HCT116 (cell line): ENCODE measurements around the gene THRB. TPM values are rescaled to one million over a fixed set of nuclear protein-coding genes. Genes with fewer than 3 reads are reported as not detected.

Source experiments
- ATAC-seq: fragments of 200-7000 bp; cut with Tn5 transposase; 2 replicates; pipeline ENCODE4 v1.9.1; 2020; ENCODE audit warnings: mild to moderate bottlenecking, moderate library complexity
- BruUV-seq: library from RNA; stranded (reverse); fragments of 400-500 nt; replicated peaks from 2 replicates; lab custom pipeline; 2021; lab: Mats Ljungman, UMichigan
- CTCF ChIA-PET: fragments of 300-600 bp; sonication (Branson Sonifier 250); formaldehyde crosslinking; loops from one replicate; lab custom pipeline; 2021; ENCODE audit warnings: antibody characterized with exemption; lab: Charles Lee
- POLR2A ChIA-PET: fragments of 300-600, 350-600 bp; sonication (Branson Sonifier 250); formaldehyde crosslinking; loops from one replicate; lab custom pipeline; 2021; ENCODE audit warnings: antibody characterized with exemption; lab: Charles Lee
- RAD21 ChIA-PET, 2 experiments: fragments of 300-600 bp; sonication (Branson Sonifier 250); formaldehyde crosslinking; loops; one replicate each; lab custom pipeline; 2023; ENCODE audit warnings: low total read pairs in 2 of 2; ENCODE audit not compliant: uncharacterized antibody in 2 of 2, unreplicated experiment in 2 of 2, low non-redundant PET in 1 of 2; lab: Charles Lee
- DNase-seq: peaks from one replicate; pipeline ENCODE4 v3.0.0-alpha.2; 2010; ENCODE audit warnings: low read depth, low spot score
- H2AFZ ChIP-seq: fragments of 200-600 bp; shearing (Covaris generic), sonication (generic); 2 replicates; pipeline ENCODE4 v1.6.1; 2017; ENCODE audit warnings: low read depth, mixed run types, mixed read lengths, antibody characterized with exemption, low read length; ENCODE audit not compliant: poor library complexity, severe bottlenecking
- H3K27ac ChIP-seq: 2 replicates; pipeline ENCODE4 v1.5.1; 2012; ENCODE audit warnings: low read depth, low read length
- H3K27me3 ChIP-seq: fragments of 200-600 bp; sonication (generic); 2 replicates; pipeline ENCODE4 v1.6.1; 2016; ENCODE audit warnings: mixed run types, low read length, mixed read lengths; ENCODE audit not compliant: insufficient read depth
- H3K36me3 ChIP-seq, 2 experiments: fragments of 200-500 bp in 1 of 2; fragments of 200-600 bp in 1 of 2; sonication (Bioruptor generic) in 1 of 2; sonication (generic) in 1 of 2; 2 replicates each; pipeline versions ENCODE4 v1.5.1 to v1.6.1; 2014 to 2016; ENCODE audit warnings: low read length in 2 of 2, inconsistent platforms in 1 of 2, mixed read lengths in 1 of 2, mixed run types in 1 of 2; ENCODE audit not compliant: insufficient read depth in 2 of 2, control insufficient read depth in 1 of 2
- H3K4me1 ChIP-seq, 2 experiments: fragments of 200-600 bp in 1 of 2; sonication (generic) in 1 of 2; 2 replicates each; pipeline versions ENCODE4 v1.5.1 to v1.6.1; 2012 to 2017; ENCODE audit warnings: low read length in 2 of 2, inconsistent platforms in 1 of 2, mild to moderate bottlenecking in 1 of 2, mixed read lengths in 1 of 2, mixed run types in 1 of 2, moderate library complexity in 1 of 2; ENCODE audit not compliant: insufficient read depth in 2 of 2, control insufficient read depth in 1 of 2
- H3K4me2 ChIP-seq: fragments of 200-600 bp; sonication (generic); 2 replicates; pipeline ENCODE4 v1.6.1; 2017; ENCODE audit warnings: mixed run types, low read length, mixed read lengths
- H3K4me3 ChIP-seq, 2 experiments: fragments of 200-600 bp in 1 of 2; sonication (generic) in 1 of 2; replicated peaks in 1 of 2; 2 replicates each; pipeline ENCODE4 v1.5.1; 2011 to 2016; ENCODE audit warnings: low read length in 2 of 2, control low read depth in 1 of 2, low read depth in 1 of 2, mild to moderate bottlenecking in 1 of 2, mixed read lengths in 1 of 2, mixed run types in 1 of 2
- H3K79me2 ChIP-seq: fragments of 200-600 bp; sonication (generic); 2 replicates; pipeline ENCODE4 v1.6.1; 2017; ENCODE audit warnings: mild to moderate bottlenecking, mixed run types, low read length, moderate library complexity, mixed read lengths; ENCODE audit not compliant: insufficient read depth
- H3K9ac ChIP-seq: fragments of 200-600 bp; sonication (generic); 2 replicates; pipeline ENCODE4 v1.6.1; 2016; ENCODE audit warnings: low read length, mixed read lengths
- H3K9me2 ChIP-seq: fragments of 200-600 bp; sonication (generic), shearing (Covaris generic); 2 replicates; pipeline ENCODE4 v1.6.1; 2017; ENCODE audit warnings: mixed run types, mild to moderate bottlenecking, moderate library complexity; ENCODE audit not compliant: insufficient read depth
- H3K9me3 ChIP-seq, 2 experiments: fragments of 200-500 bp in 1 of 2; fragments of 200-600 bp in 1 of 2; sonication (Bioruptor generic) in 1 of 2; sonication (generic) in 1 of 2; 2 replicates each; pipeline ENCODE4 v1.6.1; 2014 to 2017; ENCODE audit warnings: low read length in 2 of 2, mixed read lengths in 2 of 2, inconsistent platforms in 1 of 2, low read depth in 1 of 2, mild to moderate bottlenecking in 1 of 2, mixed run types in 1 of 2, moderate library complexity in 1 of 2; ENCODE audit not compliant: control insufficient read depth in 1 of 2, insufficient read depth in 1 of 2
- H4K20me1 ChIP-seq: fragments of 200-600 bp; sonication (generic), shearing (Covaris generic); 2 replicates; pipeline ENCODE4 v1.6.1; 2017; ENCODE audit warnings: mixed run types, mild to moderate bottlenecking, moderate library complexity; ENCODE audit not compliant: insufficient read depth
- ATF3 ChIP-seq: IDR thresholded peaks from 2 replicates; pipeline ENCODE4 v1.6.1; 2012
- CBX3 ChIP-seq: IDR thresholded peaks from 2 replicates; pipeline ENCODE4 v1.6.1; 2012; ENCODE audit warnings: low read depth
- CEBPB ChIP-seq: IDR thresholded peaks from 2 replicates; pipeline ENCODE4 v1.6.1; 2012; ENCODE audit warnings: low read depth
- EGR1 ChIP-seq: IDR thresholded peaks from 2 replicates; pipeline ENCODE4 v1.6.1; 2012; ENCODE audit warnings: low read depth
- FOSL1 ChIP-seq: IDR thresholded peaks from 2 replicates; pipeline ENCODE4 v1.6.1; 2012; ENCODE audit warnings: low read depth
- JUND ChIP-seq: IDR thresholded peaks from 2 replicates; pipeline ENCODE4 v1.6.1; 2012
- MAX ChIP-seq: IDR thresholded peaks from 2 replicates; pipeline ENCODE4 v1.6.1; 2012
- POLR2AphosphoS5 ChIP-seq: IDR thresholded peaks from 2 replicates; pipeline ENCODE4 v1.6.1; 2011; ENCODE audit warnings: mild to moderate bottlenecking, low read depth, low read length, moderate library complexity
- RAD21 ChIP-seq: IDR thresholded peaks from 2 replicates; pipeline ENCODE4 v1.6.1; 2012; ENCODE audit warnings: low read depth, mild to moderate bottlenecking
- SIN3A ChIP-seq: IDR thresholded peaks from 2 replicates; pipeline ENCODE4 v1.6.1; 2012; ENCODE audit warnings: low read depth
- SP1 ChIP-seq: IDR thresholded peaks from 2 replicates; pipeline ENCODE4 v1.6.1; 2012; ENCODE audit warnings: low read depth
- TCF7L2 ChIP-seq: IDR thresholded peaks from 2 replicates; pipeline ENCODE4 v1.7.0; 2011; ENCODE audit warnings: borderline replicate concordance, inconsistent platforms; ENCODE audit not compliant: insufficient read depth, insufficient read length; ENCODE audit errors: extremely low read depth
- YY1 ChIP-seq: IDR thresholded peaks from 2 replicates; pipeline ENCODE4 v1.6.1; 2011; ENCODE audit warnings: low read length, low read depth, moderate library complexity, mild to moderate bottlenecking; ENCODE audit not compliant: insufficient replicate concordance; ENCODE audit errors: extremely low read depth
- ZFX ChIP-seq: fragments of 450-650 bp; IDR thresholded peaks from 2 replicates; pipeline ENCODE4 v1.6.1; 2017
- intact Hi-C: fragments of 100-400 bp; cut with micrococcal nuclease; formaldehyde crosslinking; loops from 2 replicates; pipeline ENCODE4 v1.10.0; 2022
- total RNA-seq: library from RNA; stranded (reverse); gene quantifications from one replicate; pipeline ENCODE4 v1.2.1, GENCODE V29; 2021; ENCODE audit not compliant: unreplicated experiment
- TF ChIP-seq, protein P1 (sequence below), 3 experiments: fragments of 200-600 bp in 1 of 3; sonication (generic) in 1 of 3; IDR thresholded peaks in 2 of 3; conservative IDR thresholded peaks in 1 of 3; 2 replicates each; pipeline ENCODE4 v1.5.1; 2012 to 2017; ENCODE audit warnings: low read depth in 2 of 3, low read length in 2 of 3, antibody characterized with exemption in 1 of 3, borderline replicate concordance in 1 of 3, control low read depth in 1 of 3, mild to moderate bottlenecking in 1 of 3, mixed read lengths in 1 of 3, mixed run types in 1 of 3, moderate library complexity in 1 of 3; ENCODE audit not compliant: insufficient read depth in 1 of 3
- TF ChIP-seq, protein P2 (sequence below): IDR thresholded peaks from 2 replicates; pipeline ENCODE4 v1.6.1; 2012; ENCODE audit warnings: low read depth
- TF ChIP-seq, protein P3 (sequence below): IDR thresholded peaks from 2 replicates; pipeline ENCODE4 v1.6.1; 2011; ENCODE audit warnings: mild to moderate bottlenecking, low read length, moderate library complexity; ENCODE audit not compliant: insufficient replicate concordance; ENCODE audit errors: extremely low read depth

The THRB gene
- total RNA-seq, 1 experiment from 2014 or later: 2.5 TPM

- Histone ChIP-seq H2AFZ (no peak overlapping the region), H3K9ac (no peak overlapping the region), H3K36me3 (no peaks in the 10 kb centered on the region), H4K20me1 (no peaks in the 10 kb centered on the region), H3K4me2 (no peak overlapping the region), H3K4me3 (no peak overlapping the region), H3K27me3 (no peaks in the 10 kb centered on the region), H3K9me2 (no peaks in the 10 kb centered on the region), H3K27ac (no peak overlapping the region), H3K9me3 (no peaks in the 10 kb centered on the region), H3K79me2 (no peaks in the 10 kb centered on the region), H3K4me1 (peaks cover 0 to 12% of the 10 kb centered on the region in 2 experiments; a peak in 1 of 4 replicates)
- no peak for DNase-seq
- TF ChIP-seq ATF3 (no peak), ZFX (no peak), SP1 (no peak), TCF7L2 (no peak), JUND (no peak), CEBPB (no peak), MAX (no peak), SIN3A (no peak), POLR2AphosphoS5 (no peak), YY1 (no peak), EGR1 (no peak), RAD21 (no peak), CBX3 (no peak), FOSL1 (no peak)
- TF ChIP-seq, protein P1, sequence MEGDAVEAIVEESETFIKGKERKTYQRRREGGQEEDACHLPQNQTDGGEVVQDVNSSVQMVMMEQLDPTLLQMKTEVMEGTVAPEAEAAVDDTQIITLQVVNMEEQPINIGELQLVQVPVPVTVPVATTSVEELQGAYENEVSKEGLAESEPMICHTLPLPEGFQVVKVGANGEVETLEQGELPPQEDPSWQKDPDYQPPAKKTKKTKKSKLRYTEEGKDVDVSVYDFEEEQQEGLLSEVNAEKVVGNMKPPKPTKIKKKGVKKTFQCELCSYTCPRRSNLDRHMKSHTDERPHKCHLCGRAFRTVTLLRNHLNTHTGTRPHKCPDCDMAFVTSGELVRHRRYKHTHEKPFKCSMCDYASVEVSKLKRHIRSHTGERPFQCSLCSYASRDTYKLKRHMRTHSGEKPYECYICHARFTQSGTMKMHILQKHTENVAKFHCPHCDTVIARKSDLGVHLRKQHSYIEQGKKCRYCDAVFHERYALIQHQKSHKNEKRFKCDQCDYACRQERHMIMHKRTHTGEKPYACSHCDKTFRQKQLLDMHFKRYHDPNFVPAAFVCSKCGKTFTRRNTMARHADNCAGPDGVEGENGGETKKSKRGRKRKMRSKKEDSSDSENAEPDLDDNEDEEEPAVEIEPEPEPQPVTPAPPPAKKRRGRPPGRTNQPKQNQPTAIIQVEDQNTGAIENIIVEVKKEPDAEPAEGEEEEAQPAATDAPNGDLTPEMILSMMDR (IDR thresholded peaks at IDR 0.05 in 2 of 3, conservative IDR thresholded peaks at IDR 0.05 in 1 of 3; ENCODE audit: borderline replicate concordance in 1 of 3, insufficient read depth in 1 of 3, low read depth in 2 of 3, low read length in 2 of 3): no peak
- TF ChIP-seq, protein P2, sequence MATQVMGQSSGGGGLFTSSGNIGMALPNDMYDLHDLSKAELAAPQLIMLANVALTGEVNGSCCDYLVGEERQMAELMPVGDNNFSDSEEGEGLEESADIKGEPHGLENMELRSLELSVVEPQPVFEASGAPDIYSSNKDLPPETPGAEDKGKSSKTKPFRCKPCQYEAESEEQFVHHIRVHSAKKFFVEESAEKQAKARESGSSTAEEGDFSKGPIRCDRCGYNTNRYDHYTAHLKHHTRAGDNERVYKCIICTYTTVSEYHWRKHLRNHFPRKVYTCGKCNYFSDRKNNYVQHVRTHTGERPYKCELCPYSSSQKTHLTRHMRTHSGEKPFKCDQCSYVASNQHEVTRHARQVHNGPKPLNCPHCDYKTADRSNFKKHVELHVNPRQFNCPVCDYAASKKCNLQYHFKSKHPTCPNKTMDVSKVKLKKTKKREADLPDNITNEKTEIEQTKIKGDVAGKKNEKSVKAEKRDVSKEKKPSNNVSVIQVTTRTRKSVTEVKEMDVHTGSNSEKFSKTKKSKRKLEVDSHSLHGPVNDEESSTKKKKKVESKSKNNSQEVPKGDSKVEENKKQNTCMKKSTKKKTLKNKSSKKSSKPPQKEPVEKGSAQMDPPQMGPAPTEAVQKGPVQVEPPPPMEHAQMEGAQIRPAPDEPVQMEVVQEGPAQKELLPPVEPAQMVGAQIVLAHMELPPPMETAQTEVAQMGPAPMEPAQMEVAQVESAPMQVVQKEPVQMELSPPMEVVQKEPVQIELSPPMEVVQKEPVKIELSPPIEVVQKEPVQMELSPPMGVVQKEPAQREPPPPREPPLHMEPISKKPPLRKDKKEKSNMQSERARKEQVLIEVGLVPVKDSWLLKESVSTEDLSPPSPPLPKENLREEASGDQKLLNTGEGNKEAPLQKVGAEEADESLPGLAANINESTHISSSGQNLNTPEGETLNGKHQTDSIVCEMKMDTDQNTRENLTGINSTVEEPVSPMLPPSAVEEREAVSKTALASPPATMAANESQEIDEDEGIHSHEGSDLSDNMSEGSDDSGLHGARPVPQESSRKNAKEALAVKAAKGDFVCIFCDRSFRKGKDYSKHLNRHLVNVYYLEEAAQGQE: no peak
- TF ChIP-seq, protein P3, sequence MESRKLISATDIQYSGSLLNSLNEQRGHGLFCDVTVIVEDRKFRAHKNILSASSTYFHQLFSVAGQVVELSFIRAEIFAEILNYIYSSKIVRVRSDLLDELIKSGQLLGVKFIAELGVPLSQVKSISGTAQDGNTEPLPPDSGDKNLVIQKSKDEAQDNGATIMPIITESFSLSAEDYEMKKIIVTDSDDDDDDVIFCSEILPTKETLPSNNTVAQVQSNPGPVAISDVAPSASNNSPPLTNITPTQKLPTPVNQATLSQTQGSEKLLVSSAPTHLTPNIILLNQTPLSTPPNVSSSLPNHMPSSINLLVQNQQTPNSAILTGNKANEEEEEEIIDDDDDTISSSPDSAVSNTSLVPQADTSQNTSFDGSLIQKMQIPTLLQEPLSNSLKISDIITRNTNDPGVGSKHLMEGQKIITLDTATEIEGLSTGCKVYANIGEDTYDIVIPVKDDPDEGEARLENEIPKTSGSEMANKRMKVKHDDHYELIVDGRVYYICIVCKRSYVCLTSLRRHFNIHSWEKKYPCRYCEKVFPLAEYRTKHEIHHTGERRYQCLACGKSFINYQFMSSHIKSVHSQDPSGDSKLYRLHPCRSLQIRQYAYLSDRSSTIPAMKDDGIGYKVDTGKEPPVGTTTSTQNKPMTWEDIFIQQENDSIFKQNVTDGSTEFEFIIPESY: no peak
- intact Hi-C loops: no loop called here
- BruUV-seq: no TSS peak
- ChIA-PET CTCF (no interaction called here), POLR2A (no interaction called here), RAD21 (no interaction called here)
- ATAC-seq: no peak
Observed at GRCh38 chr3:24474862-24475261, 19.8 kb downstream of the THRB start.
